H1 (cell line): ENCODE results near the gene MCF2L. TPM values are rescaled to one million over a fixed set of nuclear protein-coding genes. Genes with fewer than 3 reads are reported as not detected.

Source experiments
- RXRA ChIP-seq: IDR thresholded peaks from 2 replicates; pipeline ENCODE4 v1.6.1; 2011; ENCODE audit warnings: low read depth, mild to moderate bottlenecking, low read length, moderate library complexity; ENCODE audit not compliant: insufficient read depth
- polyA plus RNA-seq, 7 experiments: library from polyadenylated mRNA; depleted of rRNA in 3 of 7; stranded (reverse) in 5 of 7; unstranded in 2 of 7; fragments of >200 nt in 5 of 7; fragments of 200-250 nt in 2 of 7; gene quantifications; 1 replicate in 5 of 7; 2 replicates in 1 of 7; 4 replicates in 1 of 7; pipeline versions ENCODE4 v1.2.1 to v1.2.3, GENCODE V29; 2011 to 2013; ENCODE audit warnings: missing spikeins in 2 of 7, mixed read lengths in 2 of 7
- total RNA-seq: library from RNA; stranded (reverse); fragmentation: NEBNext Ultra II Directional; extraction: Animal tissue kit (Norgen Biotek cat#: 25700); gene quantifications from 2 replicates; pipeline ENCODE4 v1.2.1, GENCODE V29; 2021

Gene MCF2L
- total and polyA plus RNA-seq, 2 of the 8 experiments (the other 6 are each of a cell fraction or from before 2014, with no cell fraction given), result 10.1 to 24.4 TPM

- no peak for TF ChIP-seq RXRA
These were observed 7.3 kb upstream of the MCF2L start (continued) for GRCh38 chr13:112961457-112962369.
